ENCODE data around the gene SPEF2.

The SPEF2 gene

GRCh38 chr5:35773967-35774366, 156.3 kb downstream of the SPEF2 start:
- TF ChIP-seq, protein P1, sequence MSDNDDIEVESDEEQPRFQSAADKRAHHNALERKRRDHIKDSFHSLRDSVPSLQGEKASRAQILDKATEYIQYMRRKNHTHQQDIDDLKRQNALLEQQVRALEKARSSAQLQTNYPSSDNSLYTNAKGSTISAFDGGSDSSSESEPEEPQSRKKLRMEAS (IDR thresholded peaks at IDR 0.05; ENCODE audit: low read depth, low read length): no peak
- TF ChIP-seq MYC (IDR thresholded peaks at IDR 0.05; ENCODE audit: low read depth, low read length) (no peak), POLR2A (IDR thresholded peaks at IDR 0.05; ENCODE audit: extremely low read depth, insufficient read length) (no peak), CTCF (IDR thresholded peaks at IDR 0.05; ENCODE audit: low read depth, low read length) (no peak)
- DNase-seq (ENCODE audit: low read depth): no peak
- H3K4me3 ChIP-seq (ENCODE audit: low read depth, low read length): no peak overlapping the region

DNA sequence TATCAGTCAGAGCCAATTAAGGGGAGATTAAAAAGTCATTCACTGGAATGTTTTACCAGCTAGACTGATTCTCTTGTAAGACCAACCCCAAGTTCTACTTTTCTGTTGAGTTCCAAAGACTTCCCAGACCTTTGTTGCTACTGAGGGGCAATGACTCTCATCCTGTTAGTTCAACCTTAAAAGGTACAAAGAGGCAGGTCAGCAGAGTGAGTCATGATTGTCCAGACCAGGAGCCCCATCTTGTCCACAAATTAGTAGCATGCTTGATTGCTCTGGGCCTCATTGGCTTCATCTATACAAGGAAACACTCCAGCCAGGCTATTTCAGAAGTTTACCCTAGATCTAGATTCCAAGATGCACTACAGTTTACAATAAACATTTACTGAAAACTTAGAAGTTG, 159.1 kb downstream of the SPEF2 start:
- TF ChIP-seq, protein P1 (IDR thresholded peaks at IDR 0.05; ENCODE audit: low read depth, low read length): no peak
- no peak for TF ChIP-seq MYC (IDR thresholded peaks at IDR 0.05; ENCODE audit: low read depth, low read length)
- TF ChIP-seq POLR2A (IDR thresholded peaks at IDR 0.05; ENCODE audit: extremely low read depth, insufficient read length): no peak
- DNase-seq (ENCODE audit: low read depth): no peak
- H3K4me3 ChIP-seq (ENCODE audit: low read depth, low read length): no peak overlapping the region

- peak; percentile 62 for TF ChIP-seq CTCF (IDR thresholded peaks at IDR 0.05; ENCODE audit: low read depth, low read length)
- TF ChIP-seq, protein P1 (IDR thresholded peaks at IDR 0.05; ENCODE audit: low read depth, low read length): no peak
- peak; percentile 72 for DNase-seq (ENCODE audit: low read depth)
- no peak overlapping the region for H3K4me3 ChIP-seq (ENCODE audit: low read depth, low read length)
Measured at GRCh38 chr5:35777358-35778087, 159.9 kb downstream of the SPEF2 start.

DNA sequence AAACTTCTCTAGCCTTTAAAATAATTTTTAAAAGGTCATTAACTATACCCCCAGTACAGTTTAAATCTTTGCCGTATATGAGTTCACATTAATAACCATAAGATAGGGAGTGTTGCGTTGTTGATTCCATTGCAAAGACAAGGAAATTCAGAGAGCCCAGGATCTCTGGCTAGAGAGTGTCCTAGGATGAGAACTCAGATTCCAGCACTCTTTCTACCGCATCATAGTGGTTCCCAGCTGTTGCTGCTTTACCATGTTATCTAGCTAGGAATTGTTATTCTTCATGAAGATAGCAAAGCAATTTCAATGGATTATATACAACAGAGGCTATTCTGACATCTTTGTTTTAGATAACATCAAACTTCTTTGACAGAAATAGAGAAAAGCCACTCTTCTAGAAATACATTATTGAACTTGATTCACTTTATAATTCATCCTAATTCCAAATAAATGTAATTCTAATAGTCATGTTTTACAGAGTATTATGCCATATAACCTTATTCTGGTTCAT, 160.7 kb downstream of the SPEF2 start:
- no peak for DNase-seq (ENCODE audit: low read depth)
- TF ChIP-seq POLR2A (IDR thresholded peaks at IDR 0.05; ENCODE audit: extremely low read depth, insufficient read length): no peak
- no peak for TF ChIP-seq CTCF (IDR thresholded peaks at IDR 0.05; ENCODE audit: low read depth, low read length)
- no peak for TF ChIP-seq MYC (IDR thresholded peaks at IDR 0.05; ENCODE audit: low read depth, low read length)
- TF ChIP-seq, protein P1 (IDR thresholded peaks at IDR 0.05; ENCODE audit: low read depth, low read length): no peak
- no peak overlapping the region for H3K4me3 ChIP-seq (ENCODE audit: low read depth, low read length)

DNA sequence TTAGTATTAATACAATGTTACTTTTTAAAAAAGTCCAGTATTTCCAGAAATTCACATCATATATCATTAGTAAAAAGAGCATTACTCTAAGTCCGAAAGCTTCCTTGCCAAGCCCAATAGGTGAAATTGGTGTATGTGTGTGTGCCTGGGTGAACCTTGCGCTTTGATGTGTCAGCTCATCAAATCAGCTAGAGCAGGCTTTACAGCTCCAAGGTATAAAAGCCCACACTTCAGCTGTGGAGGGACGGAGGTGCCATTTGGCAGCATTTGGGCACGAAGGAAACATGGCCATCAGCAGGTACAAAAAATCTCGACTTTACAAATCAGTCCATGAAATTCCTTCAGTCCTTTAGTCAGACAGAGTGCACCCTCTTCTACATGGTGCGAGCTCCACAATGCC, 162.6 kb downstream of the SPEF2 start:
- TF ChIP-seq CTCF (IDR thresholded peaks at IDR 0.05; ENCODE audit: low read depth, low read length): no peak
- TF ChIP-seq MYC (IDR thresholded peaks at IDR 0.05; ENCODE audit: low read depth, low read length): no peak
- TF ChIP-seq, protein P1 (IDR thresholded peaks at IDR 0.05; ENCODE audit: low read depth, low read length): no peak
- no peak for TF ChIP-seq POLR2A (IDR thresholded peaks at IDR 0.05; ENCODE audit: extremely low read depth, insufficient read length)
- H3K4me3 ChIP-seq (ENCODE audit: low read depth, low read length): no peak overlapping the region
- DNase-seq (ENCODE audit: low read depth): no peak

GRCh38 chr5:35781181-35781790, 163.6 kb downstream of the SPEF2 start:
- no peak for DNase-seq (ENCODE audit: low read depth)
- no peak for TF ChIP-seq CTCF (IDR thresholded peaks at IDR 0.05; ENCODE audit: low read depth, low read length)
- no peak for TF ChIP-seq MYC (IDR thresholded peaks at IDR 0.05; ENCODE audit: low read depth, low read length)
- TF ChIP-seq POLR2A (IDR thresholded peaks at IDR 0.05; ENCODE audit: extremely low read depth, insufficient read length): no peak
- TF ChIP-seq, protein P1 (IDR thresholded peaks at IDR 0.05; ENCODE audit: low read depth, low read length): no peak
- H3K4me3 ChIP-seq (ENCODE audit: low read depth, low read length): no peak overlapping the region

Data from NB4 (cell line).